ENCODE results near the gene C1orf122.

GRCh38 chr1:37764888-37765441 lies 42.6 kb upstream of the C1orf122 start, which contains the start of gene EPHA10:
- TF ChIP-seq CTCF (IDR thresholded peaks at IDR 0.05) (no peak), POLR2AphosphoS5 (IDR thresholded peaks at IDR 0.05) (no peak)
